Endothelial cell of umbilical vein (primary cell): ENCODE data around the gene BCAS3. TPM values are rescaled to one million over a fixed set of nuclear protein-coding genes. Genes with fewer than 3 reads are reported as not detected.

Experiments
- BruUV-seq: library from RNA; stranded (reverse); fragments of 400-500 nt; replicated peaks from 2 replicates; lab custom pipeline; 2021; lab: Mats Ljungman, UMichigan
- CTCF ChIA-PET: fragments of 300-600, 350-600 bp; sonication (Branson Sonifier 250); formaldehyde crosslinking; loops from one replicate; lab custom pipeline; 2021; ENCODE audit warnings: antibody characterized with exemption, inconsistent platforms; lab: Charles Lee
- POLR2A ChIA-PET: fragments of 300-600, 350-600 bp; sonication (Branson Sonifier 250); formaldehyde crosslinking; loops from one replicate; lab custom pipeline; 2021; ENCODE audit warnings: antibody characterized with exemption, inconsistent platforms; lab: Charles Lee
- DNase-seq: peaks from one replicate; pipeline ENCODE4 v3.0.0-alpha.2; 2011; ENCODE audit warnings: low read depth, low spot score
- FAIRE-seq: peaks from 2 replicates; lab custom pipeline; 2011; peaks lifted over from hg19 to GRCh38; lab: Jason Lieb, UNC
- H2AFZ ChIP-seq: 2 replicates; pipeline ENCODE4 v1.6.0; 2012; ENCODE audit warnings: low read depth, low read length, control low read depth, inconsistent platforms
- H3K27ac ChIP-seq: 2 replicates; pipeline ENCODE4 v1.5.1; 2011; ENCODE audit warnings: low read depth, mild to moderate bottlenecking, control low read depth, low read length, moderate library complexity; ENCODE audit not compliant: insufficient read depth
- H3K27me3 ChIP-seq, 2 experiments: 2 replicates each; pipeline versions ENCODE4 v1.6.0 to v1.6.1; 2011; ENCODE audit warnings: low read length in 2 of 2, mixed read lengths in 1 of 2; ENCODE audit not compliant: control insufficient read depth in 2 of 2, insufficient read depth in 2 of 2
- H3K36me3 ChIP-seq, 2 experiments: 2 replicates in 1 of 2; 3 replicates in 1 of 2; pipeline ENCODE4 v1.5.1; 2011; ENCODE audit warnings: low read length in 2 of 2, mild to moderate bottlenecking in 1 of 2, moderate library complexity in 1 of 2; ENCODE audit not compliant: control insufficient read depth in 2 of 2, insufficient read depth in 2 of 2; ENCODE audit errors: extremely low read depth in 1 of 2
- H3K4me1 ChIP-seq: 3 replicates; pipeline ENCODE4 v1.5.1; 2011; ENCODE audit warnings: mild to moderate bottlenecking, low read length; ENCODE audit not compliant: control insufficient read depth, insufficient read depth; ENCODE audit errors: extremely low read depth
- H3K4me2 ChIP-seq: 2 replicates; pipeline ENCODE4 v1.6.1; 2011; ENCODE audit warnings: low read length, control low read depth, mixed read lengths; ENCODE audit not compliant: insufficient read depth
- H3K4me3 ChIP-seq, 3 experiments: fragments of 200-600 bp in 1 of 3; sonication (generic), shearing (Covaris generic) in 1 of 3; replicated peaks in 1 of 3; 2 replicates each; pipeline ENCODE4 v1.5.1; 2011 to 2016; ENCODE audit warnings: control low read depth in 3 of 3, low read length in 3 of 3, mild to moderate bottlenecking in 2 of 3, inconsistent platforms in 1 of 3, low read depth in 1 of 3, moderate library complexity in 1 of 3; ENCODE audit not compliant: insufficient read depth in 1 of 3
- H3K79me2 ChIP-seq: 2 replicates; pipeline ENCODE4 v1.6.0; 2012; ENCODE audit warnings: low read length, inconsistent platforms; ENCODE audit not compliant: control insufficient read depth, insufficient read depth
- H3K9ac ChIP-seq: replicated peaks from 2 replicates; pipeline ENCODE3; 2011; ENCODE audit warnings: low read length, control low read depth; ENCODE audit not compliant: insufficient read depth; ENCODE audit errors: extremely low read depth
- H3K9me1 ChIP-seq: replicated peaks from 3 replicates; pipeline ENCODE4 v1.6.0; 2011; ENCODE audit warnings: mild to moderate bottlenecking, low read length; ENCODE audit not compliant: control insufficient read depth, insufficient read depth; ENCODE audit errors: extremely low read depth
- H3K9me3 ChIP-seq: replicated peaks from 2 replicates; pipeline ENCODE4 v1.5.1; 2012; ENCODE audit warnings: low read length, inconsistent platforms; ENCODE audit not compliant: control insufficient read depth, insufficient read depth
- H4K20me1 ChIP-seq: replicated peaks from 2 replicates; pipeline ENCODE3; 2011; ENCODE audit warnings: mild to moderate bottlenecking, low read length; ENCODE audit not compliant: control insufficient read depth, insufficient read depth; ENCODE audit errors: extremely low read depth
- EZH2 ChIP-seq: IDR thresholded peaks from 2 replicates; pipeline ENCODE4 v1.6.1; 2012; ENCODE audit warnings: borderline replicate concordance, low read depth, mild to moderate bottlenecking, moderate library complexity, low read length, inconsistent platforms; ENCODE audit not compliant: severe bottlenecking
- FOS ChIP-seq: IDR thresholded peaks from 2 replicates; pipeline ENCODE4 v1.6.1; 2011; ENCODE audit warnings: mild to moderate bottlenecking, low read length, moderate library complexity, borderline replicate concordance; ENCODE audit not compliant: insufficient read depth
- GATA2 ChIP-seq: IDR thresholded peaks from 2 replicates; pipeline ENCODE4 v1.7.0; 2011; ENCODE audit warnings: low read depth, mild to moderate bottlenecking, moderate library complexity, mixed read lengths, low read length; ENCODE audit not compliant: insufficient read length, insufficient read depth
- JUN ChIP-seq: IDR thresholded peaks from 2 replicates; pipeline ENCODE4 v1.6.1; 2011; ENCODE audit warnings: borderline replicate concordance, low read depth; ENCODE audit not compliant: insufficient read length, insufficient read depth
- MYC ChIP-seq: IDR thresholded peaks from one replicate; pipeline ENCODE4 v1.6.1; 2011; ENCODE audit warnings: mild to moderate bottlenecking, low read depth, low read length
- POLR2A ChIP-seq: IDR thresholded peaks from 2 replicates; pipeline ENCODE4 v1.6.1; 2012; ENCODE audit warnings: low read depth, mild to moderate bottlenecking, control low read depth, low read length
- POLR2AphosphoS5 ChIP-seq: IDR thresholded peaks from 2 replicates; pipeline ENCODE4 v1.6.1; 2012; ENCODE audit warnings: low read depth, mild to moderate bottlenecking, control low read depth, low read length, moderate library complexity; ENCODE audit not compliant: insufficient read depth
- dilution Hi-C: fragments of 300-500 bp; cut with MboI; formaldehyde crosslinking; loops from one replicate; pipeline ENCODE4 v1.15.0; 2019; ENCODE audit warnings: low sequenced_read_pairs; ENCODE audit not compliant: extremely low pct_ligation_motif_present
- intact Hi-C: fragments of 100-400 bp; cut with micrococcal nuclease; formaldehyde crosslinking; loops from one replicate; pipeline ENCODE4 v1.10.0; 2022
- polyA plus RNA-seq, 4 experiments: library from polyadenylated mRNA; depleted of rRNA in 3 of 4; stranded (reverse) in 3 of 4; unstranded in 1 of 4; fragments of >200 nt; gene quantifications; 2 replicates each; pipeline versions ENCODE4 v1.2.1 to v1.2.3, GENCODE V29; 2011 to 2012; ENCODE audit warnings: missing spikeins in 1 of 4
- total RNA-seq: library from RNA; stranded (reverse); gene quantifications from 2 replicates; pipeline ENCODE4 v1.2.3, GENCODE V29; 2021
- TF ChIP-seq, protein P1 (sequence below), 2 donors: IDR thresholded peaks; 1 replicate in 1 of 2; 2 replicates in 1 of 2; pipeline ENCODE4 v1.5.1; 2011; ENCODE audit warnings: low read length in 2 of 2, mild to moderate bottlenecking in 2 of 2, moderate library complexity in 2 of 2, control low read depth in 1 of 2, inconsistent platforms in 1 of 2, low read depth in 1 of 2; ENCODE audit not compliant: insufficient read depth in 1 of 2; ENCODE audit errors: extremely low read depth in 1 of 2
- TF ChIP-seq, protein P2 (sequence below): IDR thresholded peaks from 2 replicates; pipeline ENCODE4 v1.6.1; 2011; ENCODE audit not compliant: insufficient read depth, insufficient read length

The BCAS3 gene
- total and polyA plus RNA-seq, 2 donors (not counting 3 experiments of a cell fraction or from before 2014, with no cell fraction given): 8.2 to 16.0 TPM

- Histone ChIP-seq H3K4me2 (no peak overlapping the region), H3K27me3 (no peaks in the 10 kb centered on the region), H3K9ac (no peak overlapping the region), H3K9me1 (no peaks in the 10 kb centered on the region), H3K9me3 (no peaks in the 10 kb centered on the region), H3K4me1 (no peaks in the 10 kb centered on the region), H3K4me3 (no peak overlapping the region), H2AFZ (no peak overlapping the region), H3K36me3 (no peaks in the 10 kb centered on the region), H3K27ac (no peak overlapping the region), H4K20me1 (no peaks in the 10 kb centered on the region), H3K79me2 (no peaks in the 10 kb centered on the region)
- ChIA-PET CTCF (interaction anchor here (1.1 to 1.6 kb wide), 2 partner anchors 11 to 14 kb away, joined by 3 to 4 read pairs; no protein-coding TSS in a partner anchor), POLR2A (no interaction called here)
- intact Hi-C loops (no loop called here), dilution Hi-C loops (no loop called here)
- FAIRE-seq (no peak), DNase-seq (no peak)
- no peak for TF ChIP-seq FOS
- TF ChIP-seq MYC: no peak
- no peak for TF ChIP-seq GATA2
- TF ChIP-seq POLR2A: no peak
- TF ChIP-seq JUN: no peak
- TF ChIP-seq, protein P1, sequence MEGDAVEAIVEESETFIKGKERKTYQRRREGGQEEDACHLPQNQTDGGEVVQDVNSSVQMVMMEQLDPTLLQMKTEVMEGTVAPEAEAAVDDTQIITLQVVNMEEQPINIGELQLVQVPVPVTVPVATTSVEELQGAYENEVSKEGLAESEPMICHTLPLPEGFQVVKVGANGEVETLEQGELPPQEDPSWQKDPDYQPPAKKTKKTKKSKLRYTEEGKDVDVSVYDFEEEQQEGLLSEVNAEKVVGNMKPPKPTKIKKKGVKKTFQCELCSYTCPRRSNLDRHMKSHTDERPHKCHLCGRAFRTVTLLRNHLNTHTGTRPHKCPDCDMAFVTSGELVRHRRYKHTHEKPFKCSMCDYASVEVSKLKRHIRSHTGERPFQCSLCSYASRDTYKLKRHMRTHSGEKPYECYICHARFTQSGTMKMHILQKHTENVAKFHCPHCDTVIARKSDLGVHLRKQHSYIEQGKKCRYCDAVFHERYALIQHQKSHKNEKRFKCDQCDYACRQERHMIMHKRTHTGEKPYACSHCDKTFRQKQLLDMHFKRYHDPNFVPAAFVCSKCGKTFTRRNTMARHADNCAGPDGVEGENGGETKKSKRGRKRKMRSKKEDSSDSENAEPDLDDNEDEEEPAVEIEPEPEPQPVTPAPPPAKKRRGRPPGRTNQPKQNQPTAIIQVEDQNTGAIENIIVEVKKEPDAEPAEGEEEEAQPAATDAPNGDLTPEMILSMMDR (IDR thresholded peaks at IDR 0.05; ENCODE audit: extremely low read depth in 1 of 2, insufficient read depth in 1 of 2, low read depth in 1 of 2, low read length in 2 of 2): no peak
- no peak for TF ChIP-seq POLR2AphosphoS5
- no peak for TF ChIP-seq EZH2
- TF ChIP-seq, protein P2, sequence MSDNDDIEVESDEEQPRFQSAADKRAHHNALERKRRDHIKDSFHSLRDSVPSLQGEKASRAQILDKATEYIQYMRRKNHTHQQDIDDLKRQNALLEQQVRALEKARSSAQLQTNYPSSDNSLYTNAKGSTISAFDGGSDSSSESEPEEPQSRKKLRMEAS: no peak
- BruUV-seq: no TSS peak
Measured at GRCh38 chr17:61084260-61084659, 406.6 kb downstream of the BCAS3 start.
